Ishikawa (cell line): Measurements from ENCODE around the gene IGF1R.

Experiments
- CEBPB ChIP-seq: IDR thresholded peaks from 2 replicates; pipeline ENCODE4 v1.6.1; 2012
- CREB1 ChIP-seq: IDR thresholded peaks from 2 replicates; pipeline ENCODE4 v1.6.1; 2012; ENCODE audit warnings: low read depth
- EGR1 ChIP-seq: IDR thresholded peaks from 2 replicates; pipeline ENCODE4 v1.6.1; 2012
- EP300 ChIP-seq: IDR thresholded peaks from 2 replicates; pipeline ENCODE4 v1.6.1; 2012; ENCODE audit warnings: borderline replicate concordance
- FOXM1 ChIP-seq: IDR thresholded peaks from 2 replicates; pipeline ENCODE4 v1.6.1; 2012; ENCODE audit warnings: low read depth, borderline replicate concordance
- MAX ChIP-seq: IDR thresholded peaks from 2 replicates; pipeline ENCODE4 v1.6.1; 2012
- NFIC ChIP-seq: IDR thresholded peaks from 2 replicates; pipeline ENCODE4 v1.6.1; 2012
- RAD21 ChIP-seq: IDR thresholded peaks from 2 replicates; pipeline ENCODE4 v1.6.1; 2012; ENCODE audit warnings: low read depth
- REST ChIP-seq: IDR thresholded peaks from 2 replicates; pipeline ENCODE4 v1.6.1; 2012; ENCODE audit warnings: low read depth, mild to moderate bottlenecking
- TAF1 ChIP-seq: IDR thresholded peaks from 2 replicates; pipeline ENCODE4 v1.6.1; 2012; ENCODE audit warnings: low read depth, mild to moderate bottlenecking
- TCF12 ChIP-seq: IDR thresholded peaks from 2 replicates; pipeline ENCODE4 v1.6.1; 2012; ENCODE audit warnings: low read depth
- TEAD4 ChIP-seq: IDR thresholded peaks from 2 replicates; pipeline ENCODE4 v1.6.1; 2012
- YY1 ChIP-seq: IDR thresholded peaks from 2 replicates; pipeline ENCODE4 v1.6.1; 2012; ENCODE audit warnings: low read depth
- ZBTB7A ChIP-seq: IDR thresholded peaks from 2 replicates; pipeline ENCODE4 v1.6.1; 2012; ENCODE audit warnings: low read depth
- TF ChIP-seq, protein P1 (sequence below): IDR thresholded peaks from 2 replicates; pipeline ENCODE4 v1.6.1; 2012

IGF1R gene

DNA sequence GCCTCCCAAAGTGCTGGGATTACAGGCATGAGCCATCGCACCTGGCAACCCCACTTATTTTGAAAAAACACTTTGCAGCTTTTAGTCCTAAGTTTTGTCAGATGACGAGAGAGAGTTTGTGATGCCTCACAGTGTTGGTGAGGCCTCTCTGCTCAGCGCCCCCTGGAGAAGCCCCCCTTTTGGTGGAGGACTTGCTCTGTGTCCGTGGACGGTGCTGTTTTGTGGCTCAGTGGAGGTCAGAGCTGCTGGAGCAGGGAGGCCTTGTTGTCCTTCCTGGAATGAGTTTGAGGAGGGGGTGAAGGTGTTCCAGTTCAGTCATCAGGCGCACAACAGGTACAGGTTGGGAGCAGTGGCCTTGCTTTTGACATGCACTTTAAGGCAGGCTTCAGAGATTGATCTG lies 301.3 kb downstream of the IGF1R start:
- TF ChIP-seq MAX (no peak), REST (no peak), FOXM1 (no peak), RAD21 (no peak), CREB1 (no peak), YY1 (no peak), NFIC (no peak), ZBTB7A (no peak), EP300 (no peak), CEBPB (no peak), TAF1 (no peak), TEAD4 (no peak), EGR1 (no peak)
- TF ChIP-seq, protein P1, sequence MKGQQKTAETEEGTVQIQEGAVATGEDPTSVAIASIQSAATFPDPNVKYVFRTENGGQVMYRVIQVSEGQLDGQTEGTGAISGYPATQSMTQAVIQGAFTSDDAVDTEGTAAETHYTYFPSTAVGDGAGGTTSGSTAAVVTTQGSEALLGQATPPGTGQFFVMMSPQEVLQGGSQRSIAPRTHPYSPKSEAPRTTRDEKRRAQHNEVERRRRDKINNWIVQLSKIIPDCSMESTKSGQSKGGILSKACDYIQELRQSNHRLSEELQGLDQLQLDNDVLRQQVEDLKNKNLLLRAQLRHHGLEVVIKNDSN: no peak

DNA sequence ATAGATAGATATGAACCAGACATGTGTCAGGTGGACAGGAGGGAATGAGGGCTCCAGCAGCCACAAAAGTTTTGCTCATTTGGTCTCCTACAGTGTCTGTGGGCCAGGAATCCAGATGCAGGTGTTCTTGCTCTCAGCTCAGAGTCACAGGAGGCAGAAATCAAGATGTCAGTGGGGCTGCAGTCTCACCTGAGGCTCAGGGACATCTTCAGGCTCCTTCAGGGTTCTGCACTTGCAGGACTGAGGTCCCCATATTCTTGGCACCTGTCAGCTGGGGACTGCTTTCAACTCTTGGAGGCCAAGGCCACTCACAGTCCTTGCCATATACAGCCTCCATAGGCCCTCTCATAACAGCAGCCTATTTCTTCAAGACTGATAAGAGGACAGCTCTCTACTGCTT lies 301.9 kb downstream of the IGF1R start:
- TF ChIP-seq TAF1 (no peak), EGR1 (no peak), TCF12 (no peak)

DNA sequence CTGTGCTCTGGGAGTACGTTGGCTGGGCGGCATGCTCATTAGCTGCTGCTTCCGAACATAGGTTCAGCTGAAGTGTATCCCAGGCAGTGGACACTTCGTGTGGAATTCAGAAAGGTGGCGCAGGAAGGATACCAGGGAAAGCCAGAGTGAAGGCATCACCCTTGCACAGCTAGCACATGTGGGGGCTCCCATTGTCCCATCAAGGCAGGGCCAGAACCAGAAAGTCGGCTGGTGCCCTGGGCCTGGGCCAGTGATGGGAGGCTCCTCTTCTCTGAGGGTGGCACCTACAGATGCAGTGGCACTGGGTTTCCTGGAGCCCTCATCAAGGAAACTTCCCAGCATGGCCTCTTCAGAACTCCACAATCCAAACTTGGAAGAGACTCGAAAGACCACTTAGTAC lies 302.7 kb downstream of the IGF1R start:
- TF ChIP-seq ZBTB7A (no peak), CREB1 (no peak), MAX (no peak), FOXM1 (no peak), REST (no peak), CEBPB (no peak), TCF12 (no peak)

DNA sequence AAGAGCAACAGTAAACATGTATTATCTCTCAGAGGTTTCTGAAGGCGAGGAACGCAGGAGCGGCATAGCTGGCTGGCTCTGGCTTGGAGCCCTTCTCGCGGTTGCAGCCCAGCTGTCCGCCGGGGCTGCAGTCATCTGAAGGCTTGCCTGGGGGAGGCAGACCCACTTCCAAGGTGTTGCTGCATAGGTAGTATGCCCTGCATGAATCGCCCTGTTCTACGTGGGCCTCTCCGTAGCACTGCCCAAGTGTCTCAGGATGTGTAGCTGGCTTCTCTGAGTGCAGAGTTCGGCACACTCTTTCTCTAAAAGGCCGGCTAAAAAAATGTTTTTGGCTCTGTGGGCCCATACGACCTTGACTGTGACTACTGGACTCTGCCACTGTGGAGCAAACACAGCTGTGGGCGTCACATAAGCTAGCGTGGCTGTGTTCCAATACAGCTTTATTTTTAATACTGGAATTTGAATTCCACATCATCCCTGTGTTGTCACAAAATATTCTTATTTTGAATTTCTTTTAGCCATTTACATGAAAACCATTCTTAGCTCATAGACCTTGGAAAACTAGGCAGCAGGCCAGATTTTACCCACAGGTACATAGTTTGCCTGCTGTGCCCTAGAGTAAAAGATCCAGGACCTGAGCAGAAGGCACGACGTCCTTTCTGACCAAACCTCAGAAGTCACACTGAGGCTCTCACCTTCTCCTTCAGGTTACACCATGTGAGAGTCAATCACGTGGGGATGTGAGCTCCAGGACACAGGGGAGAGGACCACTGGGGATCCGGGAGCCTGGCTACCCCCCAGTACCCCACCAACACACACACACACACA lies 303.4 kb downstream of the IGF1R start:
- TF ChIP-seq CEBPB: no peak
- no peak for TF ChIP-seq ZBTB7A
- no peak for TF ChIP-seq TCF12
- no peak for TF ChIP-seq NFIC
- TF ChIP-seq MAX: no peak
- TF ChIP-seq FOXM1: no peak
- no peak for TF ChIP-seq TEAD4
- TF ChIP-seq, protein P1: no peak
- no peak for TF ChIP-seq REST
- no peak for TF ChIP-seq CREB1
- no peak for TF ChIP-seq EP300
- TF ChIP-seq EGR1: no peak
- no peak for TF ChIP-seq RAD21

DNA sequence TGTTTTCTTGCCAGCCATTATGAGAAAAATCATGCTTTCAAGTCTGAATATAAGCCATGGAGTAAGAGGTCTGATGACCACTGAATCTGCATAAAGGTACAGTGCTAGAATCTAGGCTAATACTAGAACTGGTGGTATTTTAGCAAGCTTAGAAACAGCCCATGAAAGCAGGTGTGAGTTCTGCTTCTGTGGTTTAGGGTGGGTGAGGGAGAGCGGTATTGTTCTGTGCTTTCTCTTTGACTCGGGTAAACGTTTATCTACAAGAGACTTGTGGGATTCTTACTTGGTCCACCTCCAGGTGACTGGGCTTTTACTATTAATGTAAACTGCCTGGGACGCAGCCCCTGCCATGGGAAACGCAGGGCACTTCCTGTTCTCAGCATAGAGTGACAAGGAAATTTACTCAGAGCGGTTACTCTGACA lies 304.1 kb downstream of the IGF1R start:
- TF ChIP-seq FOXM1 (no peak), TAF1 (no peak), TCF12 (no peak), EP300 (no peak), YY1 (no peak), RAD21 (no peak), MAX (no peak), EGR1 (no peak), CEBPB (no peak), TEAD4 (no peak), REST (no peak), ZBTB7A (no peak), NFIC (no peak), CREB1 (no peak)
- TF ChIP-seq, protein P1: no peak
